GM18499 (cell line): Measurements from ENCODE around the gene TMEM61.

Experiments used
- ATAC-seq: cut with Tn5 transposase; IDR thresholded peaks from one replicate; pipeline ENCODE4 v1.9.1; 2021; ENCODE audit warnings: moderate number of reproducible peaks; ENCODE audit not compliant: insufficient read depth, unreplicated experiment

Gene TMEM61

DNA sequence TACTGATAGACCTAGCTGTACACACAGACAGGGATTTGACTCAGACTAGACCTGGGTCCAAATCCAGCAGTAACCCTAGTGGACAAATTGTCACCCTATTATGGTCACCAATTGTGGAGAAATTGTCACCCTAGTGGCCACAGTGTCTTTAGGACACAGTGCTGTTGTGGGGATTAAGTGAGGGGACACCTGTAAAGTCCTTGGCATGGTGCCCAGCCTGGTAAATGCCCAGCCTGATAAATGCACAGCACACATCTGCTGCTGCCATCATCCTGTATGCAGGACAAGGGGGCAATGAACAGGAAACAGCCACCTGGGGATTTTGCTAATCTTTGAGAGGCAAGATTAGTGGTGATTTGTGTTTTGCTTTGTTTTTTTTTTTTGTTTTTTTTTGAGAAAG is 2.3 kb downstream of the TMEM61 start:
- no peak for ATAC-seq

DNA sequence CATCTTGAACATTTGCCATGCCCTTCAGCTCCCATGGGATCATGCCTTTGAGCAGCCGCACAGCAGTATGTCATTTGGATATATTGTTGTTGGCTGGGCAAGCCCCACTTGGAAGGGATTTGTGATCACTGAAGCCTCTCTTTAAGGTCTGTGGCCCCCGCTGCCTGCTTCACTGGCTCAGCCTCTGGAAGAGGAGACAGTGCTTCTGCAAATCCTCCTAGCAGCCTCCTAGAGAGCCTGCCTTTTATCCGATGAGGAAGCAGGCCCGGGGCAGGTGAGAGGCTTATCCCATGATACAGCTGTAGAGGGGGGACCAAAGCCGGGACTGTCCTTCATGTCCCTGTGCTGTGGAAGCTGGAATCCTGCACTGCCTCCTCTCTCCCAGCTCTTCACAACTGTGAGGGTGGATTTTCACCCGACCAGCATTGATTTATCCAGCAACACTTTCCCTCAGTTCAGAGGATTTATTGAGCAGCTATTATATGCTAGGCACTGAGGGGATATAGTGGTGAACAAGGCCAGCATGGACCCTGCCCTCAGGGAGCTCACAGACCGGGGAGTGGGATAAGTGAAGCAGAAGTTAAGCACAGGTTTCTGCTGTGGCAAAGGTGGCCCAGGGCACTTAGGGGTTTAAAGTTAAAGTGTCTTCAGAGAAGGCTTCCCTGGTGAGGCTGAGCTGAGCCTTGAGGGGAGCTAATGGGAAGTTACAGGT is 3.9 kb downstream of the TMEM61 start:
- ATAC-seq = no peak

DNA sequence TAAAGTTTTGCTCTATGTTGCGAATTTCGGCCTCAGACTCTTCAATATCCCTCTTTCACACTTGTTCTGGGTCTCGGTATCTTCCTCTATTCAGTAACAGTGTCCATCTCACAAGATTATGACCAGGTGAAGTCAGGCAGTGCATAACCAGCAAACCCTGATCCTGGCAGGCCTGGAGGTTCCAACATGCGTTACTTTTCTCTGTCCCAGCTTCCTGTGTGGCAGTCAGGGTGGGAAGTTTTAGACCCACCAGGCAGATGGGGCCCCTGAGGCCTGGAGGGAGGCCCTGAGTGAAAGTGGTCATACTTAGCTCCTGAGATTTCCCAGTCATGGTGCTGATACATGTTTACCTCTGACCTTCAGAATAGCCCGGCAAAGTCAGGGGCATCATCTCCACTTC is 5.1 kb downstream of the TMEM61 start:
- no peak for ATAC-seq

DNA sequence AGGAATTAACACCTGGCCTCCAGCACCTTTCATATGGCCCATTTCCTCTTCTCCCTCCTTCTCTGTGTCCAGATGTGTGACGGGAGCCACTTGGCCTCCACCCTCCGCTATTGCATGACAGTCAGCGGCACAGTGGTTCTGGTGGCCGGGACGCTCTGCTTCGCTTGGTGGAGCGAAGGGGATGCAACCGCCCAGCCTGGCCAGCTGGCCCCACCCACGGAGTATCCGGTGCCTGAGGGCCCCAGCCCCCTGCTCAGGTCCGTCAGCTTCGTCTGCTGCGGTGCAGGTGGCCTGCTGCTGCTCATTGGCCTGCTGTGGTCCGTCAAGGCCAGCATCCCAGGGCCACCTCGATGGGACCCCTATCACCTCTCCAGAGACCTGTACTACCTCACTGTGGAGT is 5.6 kb downstream of the TMEM61 start:
- ATAC-seq = no peak

DNA sequence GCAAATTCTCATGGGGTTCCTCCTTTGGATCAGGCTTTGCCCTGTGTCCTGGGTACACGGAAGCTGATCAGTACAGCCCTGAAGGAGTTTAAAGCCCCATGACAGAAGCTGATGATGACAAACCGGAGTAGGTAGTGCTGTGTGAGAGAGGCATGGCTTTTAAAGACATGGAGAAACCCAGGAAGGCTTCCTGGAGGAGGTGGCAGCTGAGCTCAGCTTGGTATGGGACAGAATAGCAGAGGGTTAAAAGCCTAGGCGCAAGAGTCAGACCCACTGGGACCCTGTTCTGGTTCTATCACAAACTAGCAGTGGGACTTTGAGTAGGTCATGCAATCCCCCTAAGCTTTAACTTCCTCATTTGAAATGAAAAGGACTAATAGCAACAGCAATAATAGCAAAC is 6.1 kb downstream of the TMEM61 start:
- ATAC-seq = no peak

DNA sequence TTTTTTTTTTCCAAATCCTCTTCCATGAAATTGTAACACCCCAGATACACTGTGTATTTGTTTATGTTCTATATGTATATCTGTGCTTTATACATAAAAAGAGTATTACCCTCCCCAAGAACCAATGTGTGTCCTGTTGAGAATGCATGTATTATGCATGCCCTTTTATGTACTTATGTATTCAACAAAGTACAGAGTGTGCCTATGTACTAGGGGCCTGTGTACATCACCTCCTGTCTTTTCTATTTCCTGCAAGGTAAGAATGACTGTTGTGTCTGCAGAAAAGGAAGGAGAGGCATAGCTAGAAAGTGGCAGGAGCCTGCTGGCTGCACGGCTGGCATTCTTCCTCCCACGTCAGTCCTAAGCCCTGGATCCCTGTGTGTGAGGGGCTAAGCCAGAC is 7.0 kb downstream of the TMEM61 start:
- ATAC-seq = no peak

DNA sequence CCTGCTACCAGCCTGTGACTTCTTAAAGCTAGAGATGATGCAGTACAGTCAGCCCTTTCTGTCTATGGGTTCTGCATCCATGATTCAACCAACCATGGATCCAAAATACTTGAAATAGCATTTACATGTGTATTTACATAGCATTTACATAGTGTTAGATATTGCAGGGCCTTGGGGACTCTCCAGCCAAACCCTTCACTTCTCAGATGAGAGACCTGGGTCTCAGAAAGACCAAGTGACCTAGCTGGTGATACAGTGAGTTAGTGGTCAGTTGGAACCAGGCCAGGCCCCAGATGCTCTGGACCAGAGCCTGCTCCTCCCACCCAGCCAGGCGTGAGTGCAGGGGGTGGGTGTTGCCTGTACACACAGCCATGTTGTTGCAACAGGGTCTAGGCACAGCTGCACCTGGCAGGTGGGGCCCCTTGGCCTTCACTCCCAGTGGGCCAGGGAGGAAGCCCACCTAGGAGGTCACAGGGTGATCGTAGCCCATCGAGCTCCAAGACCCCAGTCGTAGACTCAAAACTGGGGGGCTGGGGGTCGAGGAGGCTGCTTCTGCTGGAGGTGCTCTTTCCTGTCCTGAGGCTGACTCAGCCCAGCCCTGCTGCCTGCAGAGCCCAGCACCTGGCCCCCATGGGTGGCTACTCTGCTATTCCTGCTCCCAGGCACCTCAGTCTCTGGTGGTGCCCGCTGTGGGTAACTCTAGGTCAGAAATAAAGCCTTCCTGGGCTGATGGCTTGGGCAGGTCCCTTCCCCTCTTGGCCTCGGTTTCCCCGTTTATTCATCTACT is 7.7 kb downstream of the TMEM61 start:
- no peak for ATAC-seq

DNA sequence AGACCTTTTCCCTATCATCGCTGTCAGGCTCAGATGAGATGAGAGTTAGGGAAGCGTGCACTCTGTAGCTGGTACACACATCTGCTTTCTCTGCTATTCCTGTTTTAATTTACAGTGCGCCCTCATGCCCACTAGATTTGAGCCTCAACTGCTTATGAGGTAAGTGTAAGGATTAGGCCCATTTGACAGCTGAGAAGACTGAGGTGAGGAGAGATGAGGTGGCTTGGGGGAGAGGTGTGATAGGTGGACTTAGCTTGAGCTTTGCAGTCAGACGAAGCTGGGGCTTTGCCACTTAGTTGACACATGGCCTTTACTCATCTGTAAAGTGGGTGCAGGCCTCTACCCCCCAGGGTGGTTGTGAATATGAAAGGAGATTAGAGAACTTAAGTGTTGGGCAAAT is 8.5 kb downstream of the TMEM61 start:
- no peak for ATAC-seq

DNA sequence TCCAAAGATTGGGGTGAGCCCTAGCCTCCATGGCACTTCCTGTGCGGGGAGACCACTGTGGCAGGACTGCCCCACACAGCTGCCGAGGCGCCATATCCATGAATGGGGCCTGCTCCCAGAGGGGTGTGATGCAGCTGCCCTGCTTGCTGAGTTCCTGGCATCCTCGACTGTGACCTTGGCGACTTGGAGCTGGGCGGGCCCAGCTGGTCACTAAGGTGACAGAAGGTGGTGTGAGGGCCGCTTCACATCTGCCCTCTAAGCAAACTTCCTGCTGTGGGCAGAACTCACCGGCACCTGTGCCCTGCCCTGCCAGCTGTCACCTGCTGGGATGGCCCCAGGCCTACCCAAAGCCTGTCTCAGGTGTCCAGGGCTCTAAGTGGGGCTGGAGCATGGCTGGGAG is 9.0 kb downstream of the TMEM61 start:
- no peak for ATAC-seq

DNA sequence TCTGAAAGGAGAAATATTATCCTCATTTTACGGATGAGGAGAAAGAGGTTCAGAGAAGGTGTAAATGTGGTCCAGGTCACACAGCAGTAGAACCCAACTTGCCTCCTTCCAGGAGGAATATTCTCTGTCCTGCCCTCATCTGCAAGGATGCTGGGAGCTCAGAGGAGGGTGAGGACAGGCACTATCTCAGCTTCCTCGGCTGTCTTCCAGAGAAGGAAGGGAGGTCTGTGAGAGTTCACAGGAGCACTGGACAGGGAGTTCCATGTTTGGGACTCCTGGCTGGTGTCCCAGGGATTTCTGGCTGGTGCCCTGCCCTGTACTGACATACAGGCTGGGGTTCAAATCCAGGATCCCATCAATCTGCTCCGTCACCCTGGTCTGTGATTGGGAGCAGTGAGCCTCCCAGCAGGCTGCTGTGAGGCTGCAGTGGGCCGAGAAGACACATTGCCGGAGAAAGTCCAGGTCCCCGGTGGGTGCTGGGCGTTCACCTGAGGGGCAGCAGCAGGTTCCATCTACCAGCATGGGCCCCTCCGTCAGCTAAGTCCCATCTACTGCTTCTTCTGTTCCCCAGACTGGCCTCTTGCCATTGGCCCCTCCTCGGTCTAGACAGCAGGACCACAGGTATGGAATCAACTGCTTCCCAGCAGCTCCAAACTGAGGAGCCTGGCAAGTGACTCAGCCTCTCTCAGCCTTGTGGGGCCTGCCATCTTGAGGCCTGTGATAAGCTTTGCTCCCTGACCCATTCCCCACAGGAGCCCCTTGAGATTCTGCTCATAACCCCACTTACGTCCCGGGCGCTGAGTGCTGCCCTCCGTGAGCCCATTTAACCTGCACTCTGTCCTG is 9.8 kb downstream of the TMEM61 start:
- no peak for ATAC-seq

DNA sequence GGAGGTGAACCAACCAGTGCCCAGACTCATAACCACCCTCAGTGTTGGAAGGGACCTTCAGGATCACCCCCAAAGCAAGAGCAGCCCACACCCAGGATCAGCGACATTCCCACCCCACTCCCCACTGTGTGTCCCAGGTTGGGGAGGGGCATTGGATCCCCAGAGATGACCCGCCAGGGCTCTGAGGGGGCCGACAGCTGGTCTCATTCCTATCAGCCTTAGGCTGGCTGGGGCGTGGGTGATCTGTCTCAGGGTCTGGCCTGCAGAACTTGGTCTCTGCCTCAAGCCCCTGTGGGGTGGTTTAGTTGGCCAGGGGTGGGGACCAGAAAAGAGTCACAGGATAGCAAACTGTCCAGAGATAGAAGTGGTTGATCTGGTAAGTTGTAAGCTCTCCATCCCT is 10.5 kb downstream of the TMEM61 start:
- ATAC-seq = no peak

DNA sequence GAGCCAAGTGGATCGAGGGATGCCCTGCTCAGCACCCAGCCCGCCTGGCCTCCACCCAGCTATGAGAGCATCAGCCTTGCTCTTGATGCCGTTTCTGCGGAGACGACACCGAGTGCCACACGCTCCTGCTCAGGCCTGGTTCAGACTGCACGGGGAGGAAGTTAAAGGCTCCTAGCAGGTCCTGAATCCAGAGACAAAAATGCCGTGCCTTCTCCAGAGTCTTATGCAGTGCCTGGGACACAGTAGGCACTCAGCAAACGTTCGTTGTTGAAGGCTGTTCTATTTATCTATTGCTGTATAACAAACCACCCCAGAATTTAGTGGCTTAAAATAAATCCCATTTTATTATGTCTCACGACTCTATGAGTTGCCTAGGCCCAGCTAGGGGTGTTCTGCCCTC is 11.5 kb downstream of the TMEM61 start:
- no peak for ATAC-seq

DNA sequence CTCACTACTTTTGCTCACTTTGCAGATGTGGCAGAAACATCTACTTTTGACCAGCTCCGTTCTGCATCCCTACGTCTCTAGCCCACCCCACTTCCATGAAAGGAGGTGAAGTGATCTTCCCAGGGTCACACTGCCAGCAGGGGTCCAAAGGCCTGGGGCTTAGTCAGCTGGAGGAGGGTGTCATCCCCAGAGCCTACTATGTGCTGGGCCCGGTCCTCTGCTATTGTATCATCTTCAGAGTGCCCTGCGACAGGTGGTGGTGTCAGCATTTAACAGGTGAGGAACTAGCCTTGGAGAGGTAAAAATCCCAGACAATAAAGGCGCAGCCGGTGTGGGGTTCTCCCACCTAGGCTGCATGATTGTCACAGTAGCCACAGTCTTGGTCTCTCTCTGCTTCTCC is 12.7 kb downstream of the TMEM61 start:
- no peak for ATAC-seq

DNA sequence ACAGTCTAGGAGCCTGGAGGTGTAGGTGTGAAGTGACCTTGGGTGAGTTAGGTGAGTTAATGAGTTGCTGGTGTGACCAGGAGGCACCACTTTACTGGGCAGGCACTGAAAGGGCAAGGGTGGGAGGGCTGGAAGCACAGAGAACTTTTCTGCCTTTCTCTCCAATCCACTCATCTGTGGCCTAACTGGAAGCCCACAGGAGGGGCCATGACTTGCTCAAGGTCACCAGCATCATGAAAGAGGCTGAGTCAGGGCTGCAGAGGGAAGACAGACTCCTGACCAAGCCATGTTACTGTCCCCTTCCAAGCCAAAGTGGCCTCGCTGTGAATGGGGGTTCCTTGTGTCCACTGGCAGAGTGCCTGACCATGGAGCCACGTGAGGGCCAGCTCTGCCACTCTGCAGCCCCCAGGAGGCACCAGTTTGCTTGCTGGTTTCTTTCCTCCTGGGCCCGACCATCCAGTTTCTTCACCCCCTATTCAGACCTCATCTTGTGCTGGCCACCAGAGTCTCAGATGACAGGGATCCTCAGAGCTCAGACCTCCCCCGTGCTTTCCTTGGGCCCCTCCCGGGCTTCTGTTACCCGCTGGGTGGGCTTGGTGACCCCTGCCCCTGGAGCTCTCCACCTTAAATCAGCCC is 14.0 kb downstream of the TMEM61 start:
- no peak for ATAC-seq

DNA sequence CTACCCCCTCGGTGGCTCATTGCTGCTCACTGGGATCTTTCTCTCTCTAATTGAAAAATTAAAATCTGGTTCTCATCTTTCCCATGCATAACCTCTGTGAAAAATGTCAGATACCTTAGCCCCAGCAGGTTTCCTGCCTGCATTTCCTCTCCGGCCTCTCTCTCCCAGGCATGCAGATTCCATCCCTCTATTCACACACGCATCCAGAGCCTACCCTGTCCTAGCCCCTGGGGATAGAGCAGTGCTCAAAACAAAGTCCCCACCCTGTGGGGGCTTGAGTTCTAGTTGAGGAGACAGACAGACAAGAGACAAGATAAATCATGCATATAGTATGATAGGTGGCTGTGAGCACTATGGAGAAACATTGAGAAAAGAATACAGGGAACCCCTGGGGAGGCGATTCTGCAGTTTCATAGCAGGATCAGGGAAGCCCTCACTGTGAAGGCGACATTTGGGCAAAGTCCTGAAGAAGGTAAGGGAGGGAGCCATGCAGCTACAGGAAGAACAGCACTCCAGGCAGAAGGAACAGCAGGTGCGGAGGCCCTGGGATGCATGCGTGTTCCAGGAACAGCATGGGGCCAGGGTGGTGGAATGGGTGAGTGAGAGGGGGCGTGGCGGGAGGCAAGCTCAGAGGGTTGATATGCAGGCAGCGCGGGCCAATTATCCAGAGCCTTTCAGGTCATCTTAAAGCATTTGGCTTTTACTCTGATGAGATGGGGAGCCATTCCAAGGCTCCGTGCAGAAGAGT is 14.8 kb downstream of the TMEM61 start:
- no peak for ATAC-seq

DNA sequence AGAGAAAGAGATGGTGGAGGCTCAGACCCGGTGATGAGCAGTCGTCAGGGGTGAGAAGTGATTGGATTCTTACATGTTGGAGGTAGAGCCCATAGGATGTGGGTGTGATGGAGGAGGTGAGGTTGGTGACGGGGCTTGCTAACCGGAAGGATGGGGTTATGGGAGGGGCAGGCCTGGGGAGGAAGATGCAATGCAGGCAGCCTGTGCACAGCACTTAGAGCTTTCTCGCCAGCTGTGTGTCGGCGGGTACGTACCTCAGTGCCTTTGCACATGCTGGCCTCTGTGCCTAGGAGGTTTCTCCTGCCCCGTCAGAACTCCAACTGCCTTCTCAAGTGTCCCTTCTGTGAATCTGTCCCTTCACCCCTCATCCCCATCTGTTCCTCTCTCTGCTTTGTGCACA is 15.4 kb downstream of the TMEM61 start:
- ATAC-seq = no peak

DNA sequence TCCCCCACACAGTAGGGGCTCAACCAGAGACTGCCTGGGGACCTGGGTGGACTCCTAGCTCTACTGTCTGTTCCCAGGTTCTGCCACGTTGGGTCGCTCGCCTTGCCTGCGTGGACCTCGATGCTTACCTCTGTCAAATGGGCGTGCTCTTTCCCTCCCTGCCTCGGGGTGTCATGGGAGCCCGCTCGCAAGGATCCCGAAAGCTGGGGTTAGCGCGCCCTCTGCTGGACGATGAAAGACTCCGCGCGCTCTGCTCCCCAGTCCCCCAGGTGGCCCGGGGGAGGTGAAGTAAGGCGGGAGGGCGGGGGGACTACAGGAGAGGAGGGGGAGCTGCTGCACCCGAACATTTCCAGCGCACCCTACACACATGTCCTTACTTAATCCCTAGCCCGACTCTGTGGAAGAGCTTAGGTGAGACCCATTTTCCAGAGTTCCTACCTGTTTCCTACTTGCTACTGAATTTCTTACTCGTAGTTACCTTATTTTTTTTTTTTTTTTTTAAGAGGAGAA is 16.0 kb downstream of the TMEM61 start:
- ATAC-seq = no peak

DNA sequence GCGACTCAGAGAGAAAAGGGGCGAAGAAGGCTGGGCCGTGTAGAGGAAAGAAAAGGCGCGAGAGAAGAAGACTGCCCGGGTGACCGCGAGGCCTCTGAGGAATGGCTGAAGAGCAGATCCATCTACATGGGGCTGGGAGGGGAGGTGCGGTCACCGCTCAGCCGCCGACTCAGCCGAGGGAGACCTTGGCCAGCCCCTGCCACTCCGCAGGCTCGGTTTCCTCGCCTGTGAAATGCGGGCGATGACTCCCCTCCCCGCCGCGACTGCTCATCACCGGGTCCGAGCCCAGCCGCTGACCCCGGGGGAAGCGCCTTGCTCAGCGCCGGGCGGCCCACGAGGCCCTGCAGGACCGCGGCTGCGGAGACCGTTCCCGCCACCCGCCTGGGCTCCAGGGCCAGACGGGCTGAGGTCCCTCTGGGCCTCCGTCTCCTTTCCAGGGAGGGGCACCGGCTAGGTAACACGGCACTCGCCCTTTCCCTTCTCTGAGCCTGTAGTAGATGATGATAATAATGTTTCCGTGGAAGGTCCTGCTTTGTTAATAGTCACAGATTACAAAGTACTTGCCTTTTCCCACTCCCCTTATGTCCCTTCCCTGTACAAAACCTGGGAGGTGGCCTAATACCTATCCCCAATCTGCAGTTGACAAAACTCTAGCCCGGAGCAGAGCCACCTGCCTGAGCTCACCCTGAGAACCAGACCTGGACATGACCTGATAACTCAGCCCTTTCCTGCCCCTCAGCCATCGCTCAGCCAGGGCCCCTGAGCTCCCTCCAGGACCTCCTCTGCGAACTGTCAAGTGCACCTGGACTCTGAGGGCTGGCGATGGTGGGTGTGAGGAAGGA is 16.7 kb downstream of the TMEM61 start:
- no peak for ATAC-seq

DNA sequence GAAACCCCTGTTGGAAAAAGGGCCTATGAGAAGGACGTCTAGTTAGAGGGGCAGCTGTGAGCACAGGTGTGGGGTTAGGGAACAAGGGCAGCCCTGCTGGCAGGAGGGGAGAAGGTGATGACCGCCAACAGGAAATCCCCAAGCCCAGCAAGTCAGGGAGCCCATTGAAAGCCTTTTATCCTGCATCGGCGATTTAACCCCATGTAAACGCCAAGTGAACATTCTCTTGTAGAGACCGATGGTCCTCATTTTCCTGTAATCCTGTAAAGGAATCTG is 17.2 kb downstream of the TMEM61 start:
- ATAC-seq = no peak
